SW480 (cell line): ENCODE data around the gene DHX9.

Experiments used
- DNase-seq: peaks from one replicate; pipeline ENCODE4 v3.0.0-alpha.2; 2016; ENCODE audit warnings: low spot score

The DHX9 gene

DNA sequence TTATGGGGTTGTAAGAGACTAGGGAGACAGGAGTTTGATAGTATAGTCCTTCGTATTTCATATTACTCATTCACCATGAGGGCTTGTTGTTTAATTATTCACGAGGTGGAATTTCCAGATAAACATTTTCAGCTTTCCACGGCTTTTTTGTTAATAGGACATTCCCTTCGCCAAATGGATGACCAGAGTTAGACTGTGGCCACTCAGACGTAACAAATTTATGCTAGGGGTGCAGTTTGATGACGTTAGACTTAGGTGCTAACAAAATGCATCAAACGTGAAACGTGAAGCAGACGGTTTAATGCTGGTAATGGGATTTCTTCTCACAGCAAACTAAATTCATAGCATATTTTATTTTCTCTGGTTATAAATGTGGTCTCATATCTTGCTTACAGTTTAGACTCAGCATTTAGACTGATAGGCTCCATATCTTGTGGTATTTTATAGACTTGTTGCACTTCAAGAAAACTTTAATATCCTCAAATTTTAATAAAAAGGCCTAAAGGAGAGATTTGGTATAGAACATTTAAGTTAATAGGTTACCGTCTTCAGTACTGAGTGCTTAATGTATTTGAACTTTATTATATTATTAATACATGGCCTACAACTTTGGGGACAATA, 2.3 kb downstream of the DHX9 start:
- DNase-seq: no peak

- DNase-seq: no peak
Observed at GRCh38 chr1:182842265-182842664, 3.1 kb downstream of the DHX9 start.

DNA sequence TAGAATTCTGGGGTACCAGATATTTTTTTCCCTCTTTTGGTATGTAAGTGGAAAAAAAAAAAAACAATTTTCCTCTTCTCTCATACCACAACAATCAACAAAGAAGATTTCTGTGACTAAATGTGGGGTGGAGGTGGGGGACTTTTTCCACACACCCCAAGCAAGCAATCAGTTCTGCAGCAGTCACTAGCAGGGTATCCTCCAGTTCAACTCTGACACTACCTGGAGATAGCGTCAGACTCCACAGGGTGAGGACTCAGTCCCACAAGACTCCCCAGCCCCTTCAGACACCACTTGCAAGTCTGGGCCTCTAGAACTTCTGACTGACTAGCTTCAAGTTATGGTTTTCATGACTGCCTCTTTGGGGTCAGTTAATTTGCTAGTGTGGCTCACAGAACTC, 6.2 kb downstream of the DHX9 start:
- DNase-seq: no peak

DNA sequence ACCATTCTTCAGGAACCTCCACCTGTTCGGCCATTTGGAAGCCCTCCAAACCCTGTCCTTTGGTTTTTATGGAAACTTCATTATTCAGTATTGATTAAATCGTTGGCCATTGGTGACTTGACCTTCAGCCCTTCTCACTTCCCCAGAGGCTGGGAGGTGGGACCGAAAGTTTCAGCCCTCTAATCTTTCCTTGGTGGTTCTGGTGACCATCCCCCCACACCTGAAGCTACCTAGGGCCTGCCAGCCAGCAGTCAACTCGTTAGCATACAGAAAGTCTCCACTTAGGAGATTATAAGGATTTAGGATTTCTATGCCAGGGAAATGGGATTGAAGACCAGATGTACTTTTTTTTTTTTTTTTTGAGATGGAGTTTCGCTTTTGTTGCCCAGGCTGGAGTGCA, 6.7 kb downstream of the DHX9 start:
- no peak for DNase-seq

DNA sequence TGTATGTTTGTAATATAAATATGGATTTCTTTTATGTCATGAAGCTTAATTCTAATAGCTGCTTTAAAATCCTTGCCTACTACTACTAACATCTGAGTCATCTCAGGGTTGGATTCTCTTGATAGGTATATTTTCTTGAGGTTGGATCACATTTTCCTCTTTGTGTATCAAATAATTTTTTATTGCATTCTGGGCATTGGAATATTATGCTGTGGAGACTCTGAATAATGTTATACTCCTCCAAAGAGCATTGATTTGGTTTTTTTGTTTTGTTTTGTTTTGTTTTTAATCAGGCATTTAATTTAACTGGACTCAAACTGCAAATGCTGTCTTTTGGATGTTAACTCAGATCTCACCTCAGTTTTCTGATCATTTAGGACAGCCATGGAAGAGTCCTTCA, 8.0 kb downstream of the DHX9 start:
- DNase-seq: no peak

DNA sequence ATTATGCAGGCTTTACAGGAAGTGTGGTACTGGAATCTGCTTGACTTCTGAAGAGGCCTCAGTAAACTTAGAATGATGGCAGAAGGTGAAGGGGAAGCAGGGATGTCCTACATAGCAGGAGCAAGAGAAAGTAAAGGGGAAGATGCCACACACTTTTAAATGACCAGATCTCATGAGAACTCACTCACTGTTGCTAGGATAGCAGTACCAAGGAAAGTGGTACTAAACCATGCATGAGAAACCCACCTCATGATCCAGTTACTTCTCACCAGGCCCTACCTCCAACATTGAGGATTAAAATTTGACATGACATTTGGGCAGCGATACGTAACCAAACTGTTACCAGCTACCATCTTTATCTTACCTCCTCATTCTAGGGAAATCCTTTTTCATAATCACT, 9.6 kb downstream of the DHX9 start:
- no peak for DNase-seq

- no peak for DNase-seq
Observed at GRCh38 chr1:182850319-182850718, 11.2 kb downstream of the DHX9 start.

GRCh38 chr1:182851825-182852224, 12.7 kb downstream of the DHX9 start:
- no peak for DNase-seq

DNA sequence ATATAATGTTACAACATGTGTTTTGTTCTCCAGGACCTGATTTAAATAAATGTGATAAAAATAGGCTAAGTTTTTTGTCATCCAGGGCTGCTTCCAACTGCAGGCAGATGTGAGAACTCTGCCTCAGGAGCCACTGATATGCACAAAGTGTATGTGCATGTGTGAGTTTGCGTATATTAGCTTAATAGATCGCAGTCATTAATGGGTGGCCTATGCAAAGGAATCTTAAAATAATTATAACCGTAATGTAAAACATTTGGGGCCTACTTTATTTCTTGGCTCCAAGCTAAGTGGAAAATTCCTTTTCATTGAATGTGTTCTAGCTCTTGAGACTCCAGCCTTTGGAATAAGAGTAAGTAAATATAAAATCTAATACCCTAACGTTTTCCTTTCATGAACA, 16.8 kb downstream of the DHX9 start:
- DNase-seq: no peak

DNA sequence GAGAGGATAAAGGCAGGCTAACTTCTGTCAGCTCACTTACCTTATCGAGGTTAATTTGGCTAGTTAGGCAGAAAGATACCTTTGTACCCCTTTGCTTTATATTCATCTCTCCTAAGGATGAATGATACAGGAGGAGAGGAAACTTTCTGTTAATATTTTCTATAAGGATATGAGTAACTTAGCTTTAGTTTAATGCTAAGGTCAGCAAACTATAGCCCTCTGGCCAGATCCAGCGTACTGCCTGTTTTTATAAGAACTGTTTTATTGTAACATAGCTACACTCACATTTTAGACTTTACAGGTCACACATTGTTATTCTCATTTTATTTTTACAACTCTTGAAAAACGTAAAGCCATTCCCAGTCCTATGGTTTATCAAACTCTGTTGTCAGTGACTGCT, 18.1 kb downstream of the DHX9 start:
- DNase-seq: no peak

- DNase-seq: no peak
Observed at GRCh38 chr1:182860658-182861057, 21.5 kb downstream of the DHX9 start.

- DNase-seq: no peak
Observed at GRCh38 chr1:182861994-182862393, 22.8 kb downstream of the DHX9 start.

- no peak for DNase-seq
Observed at GRCh38 chr1:182862827-182863226, 23.7 kb downstream of the DHX9 start.

GRCh38 chr1:182863940-182864339, 24.8 kb downstream of the DHX9 start:
- DNase-seq: no peak

GRCh38 chr1:182867861-182868260, 28.7 kb downstream of the DHX9 start:
- DNase-seq: no peak

- no peak for DNase-seq
Observed at GRCh38 chr1:182869241-182869666, 30.1 kb downstream of the DHX9 start.

GRCh38 chr1:182872881-182873280, 33.7 kb downstream of the DHX9 start:
- DNase-seq: no peak

DNA sequence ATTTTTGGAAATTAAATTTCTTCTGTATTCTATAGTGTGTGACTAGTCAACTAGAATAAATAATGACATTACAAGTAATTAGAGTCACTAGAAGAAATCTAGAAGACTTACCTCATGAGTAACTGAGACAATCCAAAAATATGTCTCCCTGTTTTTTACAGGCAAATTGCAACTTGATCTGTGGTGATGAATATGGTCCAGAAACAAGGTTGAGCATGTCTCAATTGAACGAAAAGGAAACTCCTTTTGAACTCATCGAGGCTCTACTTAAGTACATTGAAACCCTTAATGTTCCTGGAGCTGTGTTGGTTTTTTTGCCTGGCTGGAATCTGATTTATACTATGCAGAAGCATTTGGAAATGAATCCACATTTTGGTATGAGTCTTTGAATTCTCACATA, 36.7 kb downstream of the DHX9 start:
- DNase-seq: no peak

DNA sequence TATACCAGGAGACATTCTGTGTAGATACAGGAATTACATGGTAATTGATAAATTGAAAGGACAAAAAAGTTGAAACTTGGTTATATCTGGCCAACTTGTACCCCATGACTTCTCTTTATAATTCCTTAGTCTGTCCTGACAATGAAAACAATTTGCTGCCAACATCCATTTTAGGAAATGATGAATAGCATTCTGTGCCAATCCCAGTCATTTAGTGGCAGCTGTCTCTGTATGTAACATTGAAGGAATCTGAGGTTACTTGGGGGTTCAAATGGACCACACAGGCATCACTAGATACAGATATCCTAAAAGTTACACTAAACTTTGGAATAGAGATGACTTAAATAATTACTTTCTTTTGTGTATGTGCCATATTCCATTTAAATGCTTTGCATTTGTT, 38.2 kb downstream of the DHX9 start:
- no peak for DNase-seq

DNA sequence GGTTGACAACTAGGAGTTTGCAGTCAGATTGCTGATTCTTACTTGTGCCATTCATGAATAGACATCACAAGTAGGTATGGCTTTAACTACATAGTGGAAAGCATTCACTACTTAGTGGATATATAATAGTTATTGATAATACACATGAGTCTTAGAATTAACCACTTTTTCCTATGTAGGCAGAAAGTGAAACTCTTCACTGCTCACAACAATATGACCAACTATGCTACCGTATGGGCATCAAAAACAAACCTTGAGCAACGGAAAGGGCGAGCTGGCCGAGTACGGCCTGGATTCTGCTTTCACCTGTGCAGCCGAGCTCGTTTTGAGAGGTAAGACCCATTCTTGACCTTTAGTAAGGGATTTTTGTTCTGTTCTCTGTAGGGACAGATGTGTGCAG, 38.7 kb downstream of the DHX9 start:
- DNase-seq: no peak

DNA sequence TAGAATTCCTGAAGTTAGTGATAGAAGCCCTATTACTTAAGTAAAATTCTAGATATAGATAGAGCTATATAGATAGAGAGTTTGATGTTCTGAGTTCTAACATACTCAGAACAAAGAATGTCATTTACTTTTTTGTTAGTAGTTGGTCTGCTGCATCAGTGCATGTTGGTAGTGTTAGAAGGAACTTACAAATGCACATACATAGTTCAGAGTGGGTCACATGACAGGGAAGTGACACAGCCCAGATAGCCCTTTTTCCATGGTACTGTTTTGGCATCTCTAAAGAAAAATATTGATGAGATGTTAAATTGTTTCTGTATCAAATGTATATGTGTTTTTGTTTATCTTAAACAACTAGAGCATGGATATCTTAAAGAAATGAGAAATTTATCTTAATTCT, 45.7 kb downstream of the DHX9 start:
- DNase-seq: no peak

DNA sequence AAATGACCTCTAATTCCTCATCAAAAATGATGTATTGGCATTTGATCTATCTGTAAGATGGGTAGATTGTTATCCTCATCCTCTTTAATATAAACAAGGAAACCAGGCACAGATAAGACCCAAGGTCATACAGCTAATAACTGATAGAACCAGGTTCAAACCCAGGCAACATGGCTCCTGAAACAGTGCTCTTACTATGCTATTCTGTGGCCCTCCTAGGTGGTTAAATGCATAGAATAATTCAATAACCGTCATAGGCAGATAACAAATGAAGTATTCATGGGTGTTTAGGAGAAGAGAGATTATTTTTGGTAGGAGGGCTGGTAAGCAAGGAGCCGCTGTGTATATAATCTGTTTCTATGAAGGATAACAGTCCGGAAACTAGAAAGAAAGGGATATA, 46.4 kb downstream of the DHX9 start:
- DNase-seq: no peak

- no peak for DNase-seq
Observed at GRCh38 chr1:182886985-182887384, 47.8 kb downstream of the DHX9 start.

DNA sequence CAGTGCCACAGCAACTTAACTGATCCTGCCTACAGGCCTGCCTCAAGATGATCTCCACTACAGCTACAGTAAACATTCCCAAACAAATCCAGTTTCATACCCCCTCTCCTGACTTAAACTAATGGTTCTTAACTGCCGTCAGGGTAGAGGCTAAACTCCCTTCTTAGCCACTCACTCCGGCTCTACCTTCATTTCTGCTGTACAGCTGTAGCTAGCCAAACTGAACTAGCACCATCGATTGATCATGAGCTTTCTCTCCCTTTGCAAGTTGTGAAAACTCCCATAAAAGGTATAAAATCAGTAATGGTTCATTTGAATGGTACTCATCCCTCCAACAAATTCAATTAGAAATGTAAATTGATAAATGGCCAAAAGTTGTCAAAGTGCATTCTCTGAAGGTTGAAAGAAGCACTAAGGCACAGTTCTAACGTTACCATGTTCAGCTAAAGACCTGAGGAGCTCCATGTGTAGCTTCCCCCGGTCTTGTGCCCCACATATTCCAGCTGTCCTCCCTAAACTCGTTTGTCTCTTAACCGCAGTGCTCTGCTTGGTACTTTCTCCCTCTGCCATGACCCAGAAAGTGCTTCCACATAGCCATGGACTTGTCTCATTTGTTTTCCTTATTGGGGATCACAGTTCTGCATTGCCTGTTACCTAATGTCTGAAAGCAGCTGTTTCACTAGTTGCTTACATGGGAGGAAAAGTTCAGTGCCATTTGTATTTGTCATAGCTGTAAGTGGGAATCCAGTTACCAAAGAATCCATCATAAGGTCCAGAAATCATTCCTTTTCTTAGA, 49.8 kb downstream of the DHX9 start:
- DNase-seq: no peak
